ENCODE results near the gene TNPO2.

GRCh38 chr19:12676928-12677327 is 46.8 kb downstream of the TNPO2 start:
- TF ChIP-seq EZH2 (IDR thresholded peaks at IDR 0.05; ENCODE audit: borderline replicate concordance): no peak
- no peak for TF ChIP-seq CTCF (IDR thresholded peaks at IDR 0.05; ENCODE audit: poor library complexity)

Data from hepatocyte (in vitro differentiated cells).